HEK293 (cell line): ENCODE results near the gene CNEP1R1.

ENCODE experiments used
- CTCF ChIA-PET: fragments of 350-600 bp; formaldehyde crosslinking; extraction: SDS; loops from one replicate; lab custom pipeline; 2021; ENCODE audit warnings: antibody characterized with exemption; lab: Yijun Ruan, JAX
- POLR2A ChIA-PET: fragments of 300-600 bp; formaldehyde crosslinking; extraction: SDS; loops from one replicate; lab custom pipeline; 2020; ENCODE audit warnings: antibody characterized with exemption, inconsistent platforms; lab: Yijun Ruan, JAX
- H3K27ac ChIP-seq: fragments of 200-500 bp; sonication (Bioruptor generic); 2 replicates; pipeline ENCODE4 v1.5.1; 2014; ENCODE audit warnings: low read depth, low read length, control low read depth, inconsistent platforms; ENCODE audit errors: extremely low read depth
- H3K36me3 ChIP-seq, 2 experiments: fragments of 200-500 bp in 1 of 2; sonication (Bioruptor generic) in 1 of 2; 1 replicate in 1 of 2; 2 replicates in 1 of 2; pipeline ENCODE4 v1.5.1; 2014 to 2017; ENCODE audit warnings: inconsistent platforms in 2 of 2, low read length in 2 of 2; ENCODE audit not compliant: control insufficient read depth in 2 of 2, insufficient read depth in 1 of 2
- H3K4me1 ChIP-seq: fragments of 200-500 bp; sonication (Bioruptor generic); 2 replicates; pipeline ENCODE4 v1.5.1; 2014; ENCODE audit warnings: mild to moderate bottlenecking, low read length, inconsistent platforms; ENCODE audit not compliant: control insufficient read depth, insufficient read depth
- H3K4me3 ChIP-seq: 2 replicates; pipeline ENCODE4 v1.5.1; 2011; ENCODE audit warnings: low read depth, mild to moderate bottlenecking, control low read depth, low read length, moderate library complexity
- H3K9me3 ChIP-seq: fragments of 200-500 bp; sonication (Bioruptor generic); 2 replicates; pipeline ENCODE4 v1.5.1; 2014; ENCODE audit warnings: low read depth, low read length, inconsistent platforms; ENCODE audit not compliant: control insufficient read depth, insufficient read depth
- BCL6B ChIP-seq: fragments of 450-650 bp; formaldehyde crosslinking; IDR thresholded peaks from 2 replicates; pipeline ENCODE4 v1.5.1; 2017; ENCODE audit warnings: missing biosample characterization, missing genetic modification characterization
- GFI1B ChIP-seq: fragments of 450-650 bp; formaldehyde crosslinking; IDR thresholded peaks from 2 replicates; pipeline ENCODE4 v1.5.1; 2016; ENCODE audit warnings: missing biosample characterization, missing genetic modification characterization
- GLI4 ChIP-seq: fragments of 450-650 bp; formaldehyde crosslinking; IDR thresholded peaks from 2 replicates; pipeline ENCODE4 v1.5.1; 2016; ENCODE audit warnings: missing biosample characterization, missing genetic modification characterization
- GLIS1 ChIP-seq: fragments of 450-650 bp; formaldehyde crosslinking; IDR thresholded peaks from 2 replicates; pipeline ENCODE4 v1.5.1; 2016; ENCODE audit warnings: missing biosample characterization, missing genetic modification characterization
- GLIS2 ChIP-seq: fragments of 450-650 bp; formaldehyde crosslinking; IDR thresholded peaks from 2 replicates; pipeline ENCODE4 v1.5.1; 2016; ENCODE audit warnings: missing biosample characterization, missing genetic modification characterization
- HOXA7 ChIP-seq: sonication (generic); formaldehyde crosslinking; IDR thresholded peaks from 2 replicates; pipeline ENCODE4 v1.8.1; 2022; ENCODE audit warnings: missing genetic modification reagents, borderline replicate concordance
- HOXC10 ChIP-seq: sonication (generic); formaldehyde crosslinking; IDR thresholded peaks from 2 replicates; pipeline ENCODE4 v1.8.1; 2023; ENCODE audit warnings: mild to moderate bottlenecking, missing genetic modification reagents
- MZF1 ChIP-seq: fragments of 450-650 bp; formaldehyde crosslinking; IDR thresholded peaks from 2 replicates; pipeline ENCODE4 v1.5.1; 2017; ENCODE audit warnings: missing biosample characterization, missing genetic modification characterization, borderline replicate concordance
- SP3 ChIP-seq: fragments of 450-650 bp; formaldehyde crosslinking; IDR thresholded peaks from 2 replicates; pipeline ENCODE4 v1.5.1; 2016; ENCODE audit warnings: missing biosample characterization, missing genetic modification characterization
- ZBTB10 ChIP-seq: fragments of 450-650 bp; formaldehyde crosslinking; IDR thresholded peaks from 2 replicates; pipeline ENCODE4 v1.5.1; 2016; ENCODE audit warnings: missing biosample characterization, missing genetic modification characterization
- ZFP41 ChIP-seq: fragments of 450-650 bp; formaldehyde crosslinking; IDR thresholded peaks from 2 replicates; pipeline ENCODE4 v1.5.1; 2016; ENCODE audit warnings: missing biosample characterization, missing genetic modification characterization, borderline replicate concordance
- ZFP69B ChIP-seq: fragments of 450-650 bp; formaldehyde crosslinking; IDR thresholded peaks from 2 replicates; pipeline ENCODE4 v1.5.1; 2016; ENCODE audit warnings: missing biosample characterization, missing genetic modification characterization
- ZNF16 ChIP-seq: fragments of 450-650 bp; formaldehyde crosslinking; IDR thresholded peaks from 2 replicates; pipeline ENCODE4 v1.5.1; 2016; ENCODE audit warnings: low read depth, missing biosample characterization, missing genetic modification characterization
- ZNF2 ChIP-seq: fragments of 450-650 bp; formaldehyde crosslinking; IDR thresholded peaks from 2 replicates; pipeline ENCODE4 v1.5.1; 2016; ENCODE audit warnings: missing biosample characterization, missing genetic modification characterization
- ZNF202 ChIP-seq: fragments of 450-650 bp; formaldehyde crosslinking; IDR thresholded peaks from 2 replicates; pipeline ENCODE4 v1.5.1; 2016; ENCODE audit warnings: missing biosample characterization, missing genetic modification characterization, borderline replicate concordance
- ZNF221 ChIP-seq: fragments of 450-650 bp; formaldehyde crosslinking; IDR thresholded peaks from 2 replicates; pipeline ENCODE4 v1.5.1; 2017; ENCODE audit warnings: missing biosample characterization, missing genetic modification characterization, borderline replicate concordance
- ZNF311 ChIP-seq: fragments of 450-650 bp; formaldehyde crosslinking; IDR thresholded peaks from 2 replicates; pipeline ENCODE4 v1.5.1; 2017; ENCODE audit warnings: missing biosample characterization, missing genetic modification characterization, borderline replicate concordance
- ZNF521 ChIP-seq: fragments of 450-650 bp; formaldehyde crosslinking; IDR thresholded peaks from 2 replicates; pipeline ENCODE4 v1.5.1; 2017; ENCODE audit warnings: missing biosample characterization, mild to moderate bottlenecking, missing genetic modification characterization
- ZNF571 ChIP-seq: fragments of 450-650 bp; formaldehyde crosslinking; IDR thresholded peaks from 2 replicates; pipeline ENCODE4 v1.5.0; 2017; ENCODE audit warnings: missing biosample characterization, missing genetic modification characterization
- ZNF623 ChIP-seq: fragments of 450-650 bp; formaldehyde crosslinking; IDR thresholded peaks from 2 replicates; pipeline ENCODE4 v1.5.1; 2016; ENCODE audit warnings: missing biosample characterization, missing genetic modification characterization
- ZNF707 ChIP-seq: fragments of 450-650 bp; formaldehyde crosslinking; IDR thresholded peaks from 2 replicates; pipeline ENCODE4 v1.5.1; 2016; ENCODE audit warnings: missing biosample characterization, missing genetic modification characterization
- ZSCAN16 ChIP-seq: fragments of 450-650 bp; formaldehyde crosslinking; IDR thresholded peaks from 2 replicates; pipeline ENCODE4 v1.5.1; 2016; ENCODE audit warnings: missing biosample characterization, missing genetic modification characterization
- TF ChIP-seq, protein P1 (sequence below): fragments of 450-650 bp; formaldehyde crosslinking; IDR thresholded peaks from 2 replicates; pipeline ENCODE4 v1.5.1; 2017; ENCODE audit warnings: missing biosample characterization, missing genetic modification characterization

The CNEP1R1 gene

GRCh38 chr16:49992825-49993224 lies 32.2 kb upstream of the CNEP1R1 start:
- no peaks in the 10 kb centered on the region for H3K9me3 ChIP-seq
- TF ChIP-seq ZSCAN16 (tag by site-specific recombination) (no peak), ZFP41 (tag by site-specific recombination) (no peak), GLIS2 (tag by site-specific recombination) (no peak), ZNF521 (tag by site-specific recombination) (no peak), BCL6B (no peak), GFI1B (no peak), ZNF16 (tag by site-specific recombination) (no peak), ZBTB10 (tag by site-specific recombination) (no peak)
- TF ChIP-seq, protein P1, sequence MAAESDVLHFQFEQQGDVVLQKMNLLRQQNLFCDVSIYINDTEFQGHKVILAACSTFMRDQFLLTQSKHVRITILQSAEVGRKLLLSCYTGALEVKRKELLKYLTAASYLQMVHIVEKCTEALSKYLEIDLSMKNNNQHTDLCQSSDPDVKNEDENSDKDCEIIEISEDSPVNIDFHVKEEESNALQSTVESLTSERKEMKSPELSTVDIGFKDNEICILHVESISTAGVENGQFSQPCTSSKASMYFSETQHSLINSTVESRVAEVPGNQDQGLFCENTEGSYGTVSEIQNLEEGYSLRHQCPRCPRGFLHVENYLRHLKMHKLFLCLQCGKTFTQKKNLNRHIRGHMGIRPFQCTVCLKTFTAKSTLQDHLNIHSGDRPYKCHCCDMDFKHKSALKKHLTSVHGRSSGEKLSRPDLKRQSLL: no peak
- TF ChIP-seq, all 188 proteins: peak for 0
- Histone ChIP-seq H3K4me1 (no peaks in the 10 kb centered on the region), H3K36me3 (no peaks in the 10 kb centered on the region), H3K4me3 (no peak overlapping the region), H3K27ac (no peak overlapping the region)
- CTCF ChIA-PET: interaction anchor here (0.7 kb wide), 1 partner anchor 39 kb away, joined by 3 read pairs; no protein-coding TSS in a partner anchor
- POLR2A ChIA-PET: no interaction called here

DNA sequence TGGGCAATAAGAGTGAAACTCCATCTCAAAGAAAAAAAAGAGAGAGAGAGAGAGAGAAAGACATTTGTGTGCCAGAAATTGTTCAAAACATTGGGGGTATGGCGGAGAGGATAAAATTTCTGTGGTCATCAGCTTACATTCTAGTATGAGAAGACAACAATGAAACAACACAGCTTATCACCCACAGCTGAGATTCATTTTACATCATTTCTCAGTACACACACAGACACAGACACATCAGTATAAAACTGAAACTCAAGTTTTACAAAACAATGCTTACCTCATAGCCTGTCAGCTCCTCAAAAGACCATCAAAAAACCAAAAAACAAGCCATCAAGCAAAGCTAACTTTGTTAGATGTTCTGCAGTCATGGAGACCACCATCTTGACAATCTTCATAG lies 31.4 kb upstream of the CNEP1R1 start:
- no peaks in the 10 kb centered on the region for H3K9me3 ChIP-seq
- TF ChIP-seq HOXA7 (CRISPR knock-in tag) (no peak), ZNF311 (tag by site-specific recombination) (no peak), ZNF623 (no peak), ZNF2 (tag by site-specific recombination) (no peak), GLI4 (tag by site-specific recombination) (no peak), GLIS1 (tag by site-specific recombination) (no peak), ZNF221 (tag by site-specific recombination) (no peak), HOXC10 (CRISPR knock-in tag) (no peak), ZNF571 (no peak), SP3 (tag by site-specific recombination) (no peak), ZNF707 (tag by site-specific recombination) (no peak), ZNF202 (no peak), ZFP69B (tag by site-specific recombination) (no peak), MZF1 (tag by site-specific recombination) (no peak)
- no peak overlapping the region for H3K27ac ChIP-seq
- H3K36me3 ChIP-seq: no peaks in the 10 kb centered on the region
- ChIA-PET CTCF (interaction anchor here (0.6 kb wide), 2 partner anchors 40 to 418 kb away, joined by 3 read pairs; no protein-coding TSS in a partner anchor), POLR2A (no interaction called here)
- H3K4me1 ChIP-seq: no peaks in the 10 kb centered on the region
- H3K4me3 ChIP-seq: no peak overlapping the region
